Tibial nerve (tissue), 3 donors: Measurements from ENCODE around the gene MPV17L.
"Not testable (repeated sequence)": the region's sequence is repeated elsewhere in the genome, so short reads cannot be mapped to it uniquely, and the experiment has no call there.

Source experiments
- CTCF ChIP-seq, 5 experiments: fragments of 200-600 bp in 3 of 5; fragments of 450-650 bp in 2 of 5; sonication (generic) in 3 of 5; IDR thresholded peaks; one replicate each; pipeline ENCODE4 v1.5.1; 2016 to 2019; ENCODE audit warnings: antibody characterized with exemption in 5 of 5, mild to moderate bottlenecking in 3 of 5, moderate library complexity in 2 of 5
- POLR2A ChIP-seq, 2 donors: fragments of 450-650 bp; IDR thresholded peaks; one replicate each; pipeline ENCODE4 v1.6.1; 2017; ENCODE audit warnings: antibody characterized with exemption in 2 of 2, mild to moderate bottlenecking in 2 of 2, moderate library complexity in 2 of 2

- not testable (repeated sequence) for TF ChIP-seq POLR2A, CTCF (IDR thresholded peaks at IDR 0.05)
Observed at GRCh38 chr16:15354846-15355245, 40.7 kb upstream of the MPV17L start.
